GM12873 (cell line): Measurements from ENCODE around the gene EXOC6B.

Experiments used
- TF ChIP-seq, protein P1 (sequence below): IDR thresholded peaks from 2 replicates; pipeline ENCODE4 v1.5.1; 2012; ENCODE audit warnings: low read depth, mild to moderate bottlenecking, moderate library complexity, low read length, control low read depth; ENCODE audit not compliant: insufficient read depth; ENCODE audit errors: missing control alignments

The EXOC6B gene

DNA sequence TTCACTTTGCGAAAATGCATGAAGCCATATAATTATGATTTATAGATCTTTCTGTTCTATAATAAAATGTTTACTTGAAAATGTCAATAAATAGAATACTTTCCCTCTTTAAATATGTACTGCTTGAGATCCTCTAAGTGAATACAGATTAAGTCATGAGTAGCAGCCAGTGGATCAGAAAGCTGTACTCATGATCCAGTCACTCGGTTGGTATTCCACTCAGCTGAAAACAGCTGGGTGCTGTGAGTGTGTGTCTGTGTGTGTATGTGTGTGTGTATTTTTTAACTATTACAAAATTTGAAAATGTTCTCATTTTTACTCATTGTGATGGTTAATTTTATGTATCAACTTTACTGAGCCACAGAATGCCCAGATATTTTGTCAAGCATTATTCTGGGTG, 536.5 kb downstream of the EXOC6B start:
- TF ChIP-seq, protein P1, sequence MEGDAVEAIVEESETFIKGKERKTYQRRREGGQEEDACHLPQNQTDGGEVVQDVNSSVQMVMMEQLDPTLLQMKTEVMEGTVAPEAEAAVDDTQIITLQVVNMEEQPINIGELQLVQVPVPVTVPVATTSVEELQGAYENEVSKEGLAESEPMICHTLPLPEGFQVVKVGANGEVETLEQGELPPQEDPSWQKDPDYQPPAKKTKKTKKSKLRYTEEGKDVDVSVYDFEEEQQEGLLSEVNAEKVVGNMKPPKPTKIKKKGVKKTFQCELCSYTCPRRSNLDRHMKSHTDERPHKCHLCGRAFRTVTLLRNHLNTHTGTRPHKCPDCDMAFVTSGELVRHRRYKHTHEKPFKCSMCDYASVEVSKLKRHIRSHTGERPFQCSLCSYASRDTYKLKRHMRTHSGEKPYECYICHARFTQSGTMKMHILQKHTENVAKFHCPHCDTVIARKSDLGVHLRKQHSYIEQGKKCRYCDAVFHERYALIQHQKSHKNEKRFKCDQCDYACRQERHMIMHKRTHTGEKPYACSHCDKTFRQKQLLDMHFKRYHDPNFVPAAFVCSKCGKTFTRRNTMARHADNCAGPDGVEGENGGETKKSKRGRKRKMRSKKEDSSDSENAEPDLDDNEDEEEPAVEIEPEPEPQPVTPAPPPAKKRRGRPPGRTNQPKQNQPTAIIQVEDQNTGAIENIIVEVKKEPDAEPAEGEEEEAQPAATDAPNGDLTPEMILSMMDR: no peak

DNA sequence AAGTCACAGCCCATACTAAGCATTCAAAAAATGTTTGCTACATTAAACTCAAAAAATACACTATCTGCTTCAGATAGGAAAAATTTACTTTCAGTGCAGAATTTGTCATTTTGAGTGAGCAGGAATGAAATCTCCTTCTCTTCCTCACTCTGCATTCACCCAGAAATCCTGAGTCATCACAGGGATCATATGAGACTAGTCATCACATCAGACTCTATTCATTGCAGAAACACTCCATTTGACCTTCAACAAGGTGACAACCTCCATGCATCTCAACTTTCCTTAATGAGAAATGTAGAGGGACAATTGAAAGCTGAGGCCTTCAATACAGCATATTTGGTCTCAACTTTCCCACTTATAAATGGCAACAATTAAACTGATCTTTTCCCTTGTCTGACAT, 547.8 kb downstream of the EXOC6B start:
- TF ChIP-seq, protein P1: no peak

DNA sequence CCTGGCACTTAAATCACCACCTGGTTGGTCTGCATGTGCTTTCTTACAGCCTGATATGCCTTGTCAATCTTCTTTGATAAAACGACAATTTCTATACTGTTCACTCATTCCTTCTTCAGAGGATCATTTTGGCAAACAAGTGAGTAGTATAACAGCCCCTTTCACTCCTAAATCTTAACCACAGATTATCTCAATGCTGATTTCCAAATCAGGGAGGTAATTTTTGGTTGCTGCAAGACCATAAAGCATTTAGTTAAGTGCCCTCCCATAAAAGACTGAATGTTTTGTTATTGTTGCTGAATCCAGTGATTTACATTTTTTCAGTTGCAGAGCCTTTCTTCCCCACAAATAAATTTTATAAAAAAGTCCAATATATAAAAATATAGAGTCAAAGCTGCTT, 549.0 kb downstream of the EXOC6B start:
- TF ChIP-seq, protein P1: no peak

DNA sequence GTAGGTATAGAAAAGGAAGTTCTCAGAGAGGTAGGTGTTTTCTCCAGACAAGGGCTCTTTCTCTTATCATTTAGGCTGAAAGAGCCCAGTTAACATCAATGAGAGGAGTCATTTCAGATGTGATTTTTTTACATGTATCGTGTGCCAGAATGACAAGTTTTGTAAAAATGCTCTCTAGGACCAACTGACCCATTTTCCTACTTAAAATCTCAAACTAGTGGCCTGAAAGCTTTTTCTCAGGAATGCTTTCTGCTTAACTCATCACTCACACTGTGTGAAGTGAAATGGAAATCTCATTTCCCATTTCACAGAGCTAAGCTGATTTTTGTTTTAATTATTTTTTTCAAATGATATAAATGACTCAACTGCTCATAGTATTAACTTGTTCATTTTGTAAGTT, 549.5 kb downstream of the EXOC6B start:
- TF ChIP-seq, protein P1: no peak

DNA sequence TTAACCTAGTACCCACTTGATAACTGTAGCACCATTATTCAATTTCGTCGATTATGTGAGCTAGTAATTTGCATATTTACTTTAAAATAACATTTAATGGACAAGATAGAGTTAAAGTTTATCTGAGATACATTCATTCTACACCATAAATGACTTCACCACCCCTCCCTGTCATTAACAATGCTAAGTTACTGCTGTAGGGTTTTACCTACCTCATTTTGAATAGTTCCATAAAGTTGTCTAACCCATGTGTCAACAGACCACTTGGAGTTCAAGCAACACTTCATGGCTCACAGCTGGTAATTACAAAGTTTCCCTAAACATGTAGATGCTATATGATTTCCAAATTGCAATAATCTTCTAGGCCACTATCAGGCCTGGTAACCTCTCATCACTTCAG, 550.7 kb downstream of the EXOC6B start:
- TF ChIP-seq, protein P1: no peak

DNA sequence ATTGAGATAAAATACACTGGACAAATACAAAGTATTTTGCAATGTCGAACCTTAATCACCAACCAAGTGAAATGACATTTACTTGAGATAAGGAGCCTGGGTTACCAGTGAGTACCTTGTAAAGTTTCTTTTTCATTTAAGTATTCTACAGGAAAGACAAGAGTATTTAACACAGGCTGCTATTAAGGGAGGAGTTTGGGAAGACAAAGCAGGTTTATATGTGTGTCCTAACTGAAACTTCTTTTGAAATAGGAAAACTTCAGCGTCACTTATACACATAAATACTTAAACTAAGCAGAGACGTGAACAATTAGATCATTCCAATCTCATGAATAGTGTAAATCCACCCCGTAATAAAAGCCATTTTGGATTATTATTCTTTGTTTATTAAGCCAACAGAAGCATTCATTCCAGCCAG, 551.4 kb downstream of the EXOC6B start:
- TF ChIP-seq, protein P1: no peak

DNA sequence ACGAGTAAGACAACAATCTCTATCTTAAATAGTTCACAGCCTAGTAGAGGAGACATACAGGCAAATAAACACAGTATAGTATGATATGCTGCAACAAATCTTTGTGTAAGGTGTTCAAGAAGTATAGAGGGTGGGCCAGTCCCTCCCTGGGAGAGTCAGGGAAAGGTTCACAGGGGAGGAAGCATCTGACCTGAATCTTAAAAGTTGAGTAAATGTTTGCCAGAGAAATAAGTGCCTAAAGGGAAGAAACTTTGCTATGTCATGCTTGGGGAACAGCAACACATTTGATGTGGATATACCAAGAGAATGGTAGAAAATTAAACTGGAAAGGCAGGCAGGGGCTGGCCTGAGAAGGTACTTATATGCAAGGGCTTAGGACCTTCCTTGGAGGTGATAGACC, 552.4 kb downstream of the EXOC6B start:
- TF ChIP-seq, protein P1: no peak
